Lower leg skin (tissue), 3 donors: ENCODE results near the gene ADD2.

Source experiments
- CTCF ChIP-seq, 3 donors: fragments of 450-650 bp; IDR thresholded peaks; one replicate each; pipeline ENCODE4 v1.5.1; 2016; ENCODE audit warnings: antibody characterized with exemption in 3 of 3, mild to moderate bottlenecking in 3 of 3, moderate library complexity in 2 of 3
- POLR2A ChIP-seq, 2 donors: fragments of 450-650 bp; IDR thresholded peaks; one replicate each; pipeline ENCODE4 v1.6.1; 2016 to 2017; ENCODE audit warnings: antibody characterized with exemption in 2 of 2, mild to moderate bottlenecking in 1 of 2, moderate library complexity in 1 of 2

GRCh38 chr2:70690846-70691245 lies 77.2 kb downstream of the ADD2 start:
- TF ChIP-seq CTCF (IDR thresholded peaks at IDR 0.05): no peak
- TF ChIP-seq POLR2A (IDR thresholded peaks at IDR 0.05): no peak
